ENCODE results near the gene DCHS1.
A peak's percentile ranks its signal among the peaks of the same experiment; 100 is the strongest.

Gene DCHS1

GRCh38 chr11:6620636-6621035 is 35.0 kb downstream of the DCHS1 start:
- no peak for DNase-seq
- in situ Hi-C loops (cut with HindIII; ENCODE audit: low pct_ligation_motif_present, low pct_unique_long_range_greater_than_20kb, low sequenced_read_pairs), result no loop called here

- DNase-seq, result peak; percentile 90
- in situ Hi-C loops (cut with HindIII; ENCODE audit: low pct_ligation_motif_present, low pct_unique_long_range_greater_than_20kb, low sequenced_read_pairs), result no loop called here
Observed at GRCh38 chr11:6619004-6619745, 36.4 kb downstream of the DCHS1 start, which contains the start of gene TPP1. Gene TPP1 (minus strand): TSS chr11:6619422. CDS start chr11:6619400, 22 bp downstream.

GRCh38 chr11:6618117-6619003 is 37.2 kb downstream of the DCHS1 start:
- DNase-seq, result no peak
- in situ Hi-C loops (cut with HindIII; ENCODE audit: low pct_ligation_motif_present, low pct_unique_long_range_greater_than_20kb, low sequenced_read_pairs), result no loop called here

- in situ Hi-C loops (cut with HindIII; ENCODE audit: low pct_ligation_motif_present, low pct_unique_long_range_greater_than_20kb, low sequenced_read_pairs), result no loop called here
- DNase-seq, result no peak
Observed at GRCh38 chr11:6617315-6617781, 38.3 kb downstream of the DCHS1 start.

- in situ Hi-C loops (cut with HindIII; ENCODE audit: low pct_ligation_motif_present, low pct_unique_long_range_greater_than_20kb, low sequenced_read_pairs), result no loop called here
- DNase-seq, result no peak
Observed at GRCh38 chr11:6616596-6617250, 38.9 kb downstream of the DCHS1 start.

- in situ Hi-C loops (cut with HindIII; ENCODE audit: low pct_ligation_motif_present, low pct_unique_long_range_greater_than_20kb, low sequenced_read_pairs), result no loop called here
- no peak for DNase-seq
Observed at GRCh38 chr11:6615882-6616585, 39.6 kb downstream of the DCHS1 start.

- in situ Hi-C loops (cut with HindIII; ENCODE audit: low pct_ligation_motif_present, low pct_unique_long_range_greater_than_20kb, low sequenced_read_pairs), result no loop called here
- no peak for DNase-seq
Observed at GRCh38 chr11:6615046-6615445, 40.6 kb downstream of the DCHS1 start.

GRCh38 chr11:6614446-6614845 is 41.2 kb downstream of the DCHS1 start:
- in situ Hi-C loops (cut with HindIII; ENCODE audit: low pct_ligation_motif_present, low pct_unique_long_range_greater_than_20kb, low sequenced_read_pairs), result no loop called here

GRCh38 chr11:6613496-6613895 is 42.1 kb downstream of the DCHS1 start:
- DNase-seq, result no peak
- in situ Hi-C loops (cut with HindIII; ENCODE audit: low pct_ligation_motif_present, low pct_unique_long_range_greater_than_20kb, low sequenced_read_pairs), result no loop called here

More at GRCh38 chr11:6614446-6614845, 41.2 kb downstream of the DCHS1 start:
- DNase-seq, result no peak

- in situ Hi-C loops (cut with HindIII; ENCODE audit: low pct_ligation_motif_present, low pct_unique_long_range_greater_than_20kb, low sequenced_read_pairs), result no loop called here
- DNase-seq, result peak; percentile 94
Observed at GRCh38 chr11:6612213-6613041, 43.2 kb downstream of the DCHS1 start, which contains the start of gene TAF10. Gene TAF10 (minus strand): TSS chr11:6612216. CDS start chr11:6612189, 27 bp downstream.

- no peak for DNase-seq
- in situ Hi-C loops (cut with HindIII; ENCODE audit: low pct_ligation_motif_present, low pct_unique_long_range_greater_than_20kb, low sequenced_read_pairs), result no loop called here
Observed at GRCh38 chr11:6611963-6612212, 43.7 kb downstream of the DCHS1 start.

- no peak for DNase-seq
- in situ Hi-C loops (cut with HindIII; ENCODE audit: low pct_ligation_motif_present, low pct_unique_long_range_greater_than_20kb, low sequenced_read_pairs), result no loop called here
Observed at GRCh38 chr11:6611092-6611962, 44.3 kb downstream of the DCHS1 start.

- in situ Hi-C loops (cut with HindIII; ENCODE audit: low pct_ligation_motif_present, low pct_unique_long_range_greater_than_20kb, low sequenced_read_pairs), result no loop called here
- DNase-seq, result no peak
Observed at GRCh38 chr11:6610591-6610990, 45.0 kb downstream of the DCHS1 start.

- in situ Hi-C loops (cut with HindIII; ENCODE audit: low pct_ligation_motif_present, low pct_unique_long_range_greater_than_20kb, low sequenced_read_pairs), result no loop called here
Observed at GRCh38 chr11:6609502-6610015, 46.0 kb downstream of the DCHS1 start.

GRCh38 chr11:6608726-6609501 is 46.7 kb downstream of the DCHS1 start:
- in situ Hi-C loops (cut with HindIII; ENCODE audit: low pct_ligation_motif_present, low pct_unique_long_range_greater_than_20kb, low sequenced_read_pairs), result no loop called here

More at GRCh38 chr11:6609502-6610015, 46.0 kb downstream of the DCHS1 start:
- no peak for DNase-seq

GRCh38 chr11:6608011-6608410 is 47.6 kb downstream of the DCHS1 start:
- in situ Hi-C loops (cut with HindIII; ENCODE audit: low pct_ligation_motif_present, low pct_unique_long_range_greater_than_20kb, low sequenced_read_pairs), result no loop called here
- no peak for DNase-seq

More at GRCh38 chr11:6608726-6609501, 46.7 kb downstream of the DCHS1 start:
- DNase-seq, result no peak
